ENCODE data around the gene CTSH. TPM values are rescaled to one million over a fixed set of nuclear protein-coding genes. Genes with fewer than 3 reads are reported as not detected.

The CTSH gene
- total RNA-seq, 2 donors from 2014 or later: 34.4 to 58.5 TPM

DNA sequence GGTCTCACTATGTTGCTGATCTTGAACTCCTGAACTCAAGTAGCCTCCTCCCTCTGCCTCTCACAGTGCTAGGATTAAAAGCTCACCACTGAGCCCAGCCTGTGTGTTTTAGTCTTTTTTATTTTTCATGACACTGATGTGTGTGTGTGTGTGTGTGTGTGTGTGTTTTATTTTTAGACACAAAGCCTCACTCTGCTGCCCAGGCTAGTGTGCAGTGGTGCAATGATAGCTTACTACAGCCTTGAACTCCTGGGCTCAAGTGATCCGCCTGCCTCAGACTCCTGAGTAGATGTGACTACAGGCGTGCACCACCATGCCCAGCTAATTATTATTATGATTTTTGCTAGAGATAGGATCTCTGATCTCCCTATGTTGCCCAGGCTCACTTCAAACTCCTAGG lies 23.3 kb upstream of the CTSH start:
- TF ChIP-seq, protein P1, sequence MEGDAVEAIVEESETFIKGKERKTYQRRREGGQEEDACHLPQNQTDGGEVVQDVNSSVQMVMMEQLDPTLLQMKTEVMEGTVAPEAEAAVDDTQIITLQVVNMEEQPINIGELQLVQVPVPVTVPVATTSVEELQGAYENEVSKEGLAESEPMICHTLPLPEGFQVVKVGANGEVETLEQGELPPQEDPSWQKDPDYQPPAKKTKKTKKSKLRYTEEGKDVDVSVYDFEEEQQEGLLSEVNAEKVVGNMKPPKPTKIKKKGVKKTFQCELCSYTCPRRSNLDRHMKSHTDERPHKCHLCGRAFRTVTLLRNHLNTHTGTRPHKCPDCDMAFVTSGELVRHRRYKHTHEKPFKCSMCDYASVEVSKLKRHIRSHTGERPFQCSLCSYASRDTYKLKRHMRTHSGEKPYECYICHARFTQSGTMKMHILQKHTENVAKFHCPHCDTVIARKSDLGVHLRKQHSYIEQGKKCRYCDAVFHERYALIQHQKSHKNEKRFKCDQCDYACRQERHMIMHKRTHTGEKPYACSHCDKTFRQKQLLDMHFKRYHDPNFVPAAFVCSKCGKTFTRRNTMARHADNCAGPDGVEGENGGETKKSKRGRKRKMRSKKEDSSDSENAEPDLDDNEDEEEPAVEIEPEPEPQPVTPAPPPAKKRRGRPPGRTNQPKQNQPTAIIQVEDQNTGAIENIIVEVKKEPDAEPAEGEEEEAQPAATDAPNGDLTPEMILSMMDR (IDR thresholded peaks at IDR 0.05): no peak
- no peak for DNase-seq
- intact Hi-C loops (cut with DNase I): no loop called here
- Histone ChIP-seq H3K36me3 (no peaks in the 10 kb centered on the region), H3K27ac (no peak overlapping the region), H3K4me1 (no peaks in the 10 kb centered on the region), H3K4me3 (no peak overlapping the region), H3K27me3 (no peaks in the 10 kb centered on the region), H3K9me3 (no peaks in the 10 kb centered on the region), H3K9ac (ENCODE audit: low read depth in 2 of 2, low read length in 2 of 2) (no peak overlapping the region)

DNA sequence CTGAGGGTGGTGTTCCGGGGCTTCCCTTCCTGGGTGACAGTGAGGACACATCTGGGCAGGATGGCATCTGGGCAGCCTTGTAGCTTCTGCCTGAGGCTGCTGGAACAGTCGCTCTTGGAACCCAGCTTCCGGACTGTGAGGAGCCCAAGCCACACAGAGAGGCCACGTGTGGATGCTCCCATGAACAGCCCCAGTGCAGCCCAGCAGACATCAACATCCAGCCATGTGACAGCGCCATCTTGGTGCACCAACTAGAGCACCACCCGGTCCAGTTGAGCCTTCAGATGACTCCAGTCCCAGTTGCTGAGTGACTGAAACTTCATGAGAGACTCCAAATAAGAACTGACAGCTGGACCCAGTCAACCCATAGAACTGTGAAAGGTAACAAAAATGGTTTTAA lies 15.5 kb upstream of the CTSH start:
- no peaks in the 10 kb centered on the region for H3K4me1 ChIP-seq
- no peak overlapping the region for H3K27ac ChIP-seq
- no peak overlapping the region for H3K9ac ChIP-seq (ENCODE audit: low read depth in 2 of 2, low read length in 2 of 2)
- DNase-seq: no peak
- H3K9me3 ChIP-seq: no peaks in the 10 kb centered on the region
- intact Hi-C loops (cut with DNase I): no loop called here
- no peaks in the 10 kb centered on the region for H3K27me3 ChIP-seq
- TF ChIP-seq, protein P1 (IDR thresholded peaks at IDR 0.05): no peak
- H3K4me3 ChIP-seq: no peak overlapping the region
- no peaks in the 10 kb centered on the region for H3K36me3 ChIP-seq

DNA sequence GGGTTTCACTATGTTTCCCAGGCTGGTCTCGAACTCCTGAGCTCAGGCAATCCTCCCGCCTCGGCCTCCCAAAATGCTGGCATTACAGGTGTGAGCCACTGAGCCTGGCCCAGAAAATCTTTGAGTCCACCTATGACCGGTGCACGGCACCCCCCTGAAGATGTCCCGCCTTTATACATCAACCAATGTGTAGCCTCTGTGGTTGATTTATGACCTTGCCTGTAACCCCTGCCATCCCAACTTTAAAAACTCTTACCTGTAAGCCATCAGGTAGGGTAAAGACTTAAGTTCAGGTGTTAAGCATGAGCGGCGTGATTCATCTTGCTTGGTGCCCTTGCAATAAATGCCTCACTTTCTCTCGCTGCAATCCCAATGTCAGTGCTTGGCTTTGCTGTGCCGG lies 14.5 kb upstream of the CTSH start:
- intact Hi-C loops (cut with DNase I): no loop called here
- Histone ChIP-seq H3K4me3 (no peak overlapping the region), H3K4me1 (no peaks in the 10 kb centered on the region), H3K9me3 (no peaks in the 10 kb centered on the region), H3K36me3 (no peaks in the 10 kb centered on the region), H3K27me3 (no peaks in the 10 kb centered on the region), H3K9ac (ENCODE audit: low read depth in 2 of 2, low read length in 2 of 2) (no peak overlapping the region), H3K27ac (no peak overlapping the region)
- TF ChIP-seq, protein P1 (IDR thresholded peaks at IDR 0.05): no peak
- DNase-seq: no peak

DNA sequence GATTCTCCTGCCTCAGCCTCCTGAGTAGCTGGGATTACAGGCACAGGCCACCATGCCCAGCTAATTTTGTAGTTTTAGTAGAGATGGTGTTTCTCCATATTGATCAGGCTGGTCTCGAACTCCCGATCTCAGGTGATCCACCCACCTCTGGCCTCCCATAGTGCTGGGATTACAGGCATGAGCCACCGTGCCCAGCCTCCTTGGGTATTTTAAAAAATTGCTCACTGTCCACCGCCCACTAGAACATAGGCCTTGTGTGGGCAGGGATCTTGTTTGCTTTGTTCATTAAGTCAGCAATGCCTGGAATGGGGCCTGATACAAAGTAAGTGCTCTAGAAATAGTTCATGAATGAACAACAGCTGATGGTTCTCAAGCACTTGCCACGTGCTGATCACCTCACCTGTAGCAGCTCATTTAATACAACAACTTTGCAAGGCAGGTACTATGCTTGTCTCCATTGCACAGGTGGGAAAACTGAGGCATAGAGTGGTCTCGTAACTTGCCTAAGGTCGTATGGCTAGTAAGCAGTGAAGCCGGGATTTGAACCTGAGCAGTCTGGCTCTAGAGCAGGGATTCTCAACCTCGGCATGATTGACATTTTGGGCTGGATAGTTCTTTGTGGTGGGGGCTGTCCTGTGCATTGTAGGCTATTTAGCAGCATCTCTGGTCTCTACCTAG lies 12.7 kb upstream of the CTSH start:
- H3K27me3 ChIP-seq: no peaks in the 10 kb centered on the region
- H3K4me1 ChIP-seq: no peaks in the 10 kb centered on the region
- H3K36me3 ChIP-seq: no peaks in the 10 kb centered on the region
- TF ChIP-seq, protein P1 (IDR thresholded peaks at IDR 0.05): no peak
- H3K9ac ChIP-seq (ENCODE audit: low read depth in 2 of 2, low read length in 2 of 2): no peak overlapping the region
- no peaks in the 10 kb centered on the region for H3K9me3 ChIP-seq
- H3K27ac ChIP-seq: no peak overlapping the region
- no peak for DNase-seq
- intact Hi-C loops (cut with DNase I): no loop called here
- H3K4me3 ChIP-seq: no peak overlapping the region

DNA sequence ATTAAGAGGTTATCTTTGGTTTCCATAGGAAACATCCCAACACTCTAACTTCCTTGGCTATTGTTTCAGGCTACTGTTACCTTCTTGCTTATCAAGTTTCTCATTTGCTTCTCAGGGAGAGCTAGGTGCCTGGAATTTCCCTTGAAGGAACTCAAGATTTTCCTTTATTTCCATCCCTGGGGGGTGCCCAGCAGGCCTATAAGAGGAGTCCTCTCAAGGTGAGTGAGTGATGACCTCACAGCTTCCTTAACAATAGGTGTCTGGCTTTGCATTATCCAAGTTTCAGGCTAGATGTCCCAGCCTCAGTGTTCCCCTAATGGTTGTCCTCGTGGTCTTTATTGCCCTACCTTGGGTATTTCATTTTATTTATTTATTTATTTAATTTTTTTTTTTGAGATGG lies 12.1 kb upstream of the CTSH start:
- no peaks in the 10 kb centered on the region for H3K4me1 ChIP-seq
- no peaks in the 10 kb centered on the region for H3K9me3 ChIP-seq
- H3K9ac ChIP-seq (ENCODE audit: low read depth in 2 of 2, low read length in 2 of 2): no peak overlapping the region
- TF ChIP-seq, protein P1 (IDR thresholded peaks at IDR 0.05): no peak
- no peaks in the 10 kb centered on the region for H3K36me3 ChIP-seq
- H3K27me3 ChIP-seq: no peaks in the 10 kb centered on the region
- intact Hi-C loops (cut with DNase I): no loop called here
- DNase-seq: no peak
- no peak overlapping the region for H3K27ac ChIP-seq
- no peak overlapping the region for H3K4me3 ChIP-seq

Measured in colonic mucosa (tissue), 4 donors.